BE2C (cell line): ENCODE measurements around the gene IGFBP2.

ENCODE experiments used
- DNase-seq: peaks from one replicate; pipeline ENCODE4 v3.0.0-alpha.2; 2020
- H3K27me3 ChIP-seq: fragments of 250-450 bp; sonication (Bioruptor Pico); 2 replicates; pipeline ENCODE4 v1.5.1; 2020; ENCODE audit warnings: mild to moderate bottlenecking
- H3K36me3 ChIP-seq: fragments of 250-450 bp; sonication (Bioruptor Pico); 2 replicates; pipeline ENCODE4 v1.5.1; 2020; ENCODE audit warnings: mild to moderate bottlenecking
- H3K4me1 ChIP-seq: fragments of 250-450 bp; sonication (Bioruptor Pico); 2 replicates; pipeline ENCODE4 v1.5.1; 2020
- H3K4me3 ChIP-seq: 2 replicates; pipeline ENCODE4 v1.5.1; 2011; ENCODE audit warnings: low read depth, low read length
- H3K9me3 ChIP-seq: fragments of 250-450 bp; sonication (Bioruptor Pico); 2 replicates; pipeline ENCODE4 v1.5.1; 2020
- CTCF ChIP-seq: IDR thresholded peaks from 2 replicates; pipeline ENCODE4 v1.5.1; 2012; ENCODE audit warnings: mild to moderate bottlenecking, low read depth, low read length

Gene IGFBP2

DNA sequence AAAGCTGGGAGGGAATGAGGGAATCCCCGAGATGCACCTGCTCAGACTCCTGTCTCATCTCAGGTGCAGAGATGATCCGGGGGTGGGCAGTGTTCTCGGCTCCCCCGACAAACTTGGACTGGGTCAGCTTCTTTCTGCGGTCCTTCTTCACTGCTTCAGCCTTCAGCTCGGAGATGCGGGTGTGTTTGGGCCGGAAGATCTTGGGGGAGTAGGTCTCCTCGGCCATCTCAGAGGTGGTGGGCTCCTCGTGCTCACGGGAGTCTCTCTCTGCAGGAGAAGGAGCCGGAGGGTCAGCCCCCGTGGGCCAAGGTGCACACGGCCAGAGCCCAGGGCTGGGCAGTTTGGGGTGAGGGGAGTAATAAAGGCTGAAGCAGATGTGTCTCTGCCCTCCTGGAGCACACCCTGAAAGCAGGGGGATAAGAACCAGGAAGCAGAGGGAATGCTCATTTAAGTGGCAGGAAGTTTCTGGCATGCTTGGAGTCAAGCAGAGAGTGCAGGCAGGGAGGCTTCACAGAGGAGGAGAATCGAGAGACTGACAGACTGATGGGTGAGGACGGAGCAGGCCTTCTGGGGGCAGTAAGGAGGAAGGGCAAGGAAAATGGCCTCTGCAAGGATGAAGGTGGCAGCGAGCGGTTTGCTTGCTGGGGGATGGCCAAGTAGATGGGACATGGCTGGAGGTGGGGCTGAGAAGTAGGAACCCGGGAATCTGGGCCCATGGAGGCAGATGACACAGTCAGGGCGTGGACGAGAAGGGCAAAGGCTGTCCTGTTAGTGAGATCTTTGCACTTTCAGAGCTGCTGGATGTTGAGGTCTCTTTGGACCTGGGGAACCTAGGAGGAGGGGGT lies 45.8 kb downstream of the IGFBP2 start:
- DNase-seq, result no peak
- Histone ChIP-seq H3K36me3 (no peaks in the 10 kb centered on the region), H3K4me1 (peaks cover 15% of the 10 kb centered on the region), H3K27me3 (no peaks in the 10 kb centered on the region), H3K4me3 (no peak overlapping the region), H3K9me3 (no peaks in the 10 kb centered on the region)
- TF ChIP-seq CTCF, result no peak

DNA sequence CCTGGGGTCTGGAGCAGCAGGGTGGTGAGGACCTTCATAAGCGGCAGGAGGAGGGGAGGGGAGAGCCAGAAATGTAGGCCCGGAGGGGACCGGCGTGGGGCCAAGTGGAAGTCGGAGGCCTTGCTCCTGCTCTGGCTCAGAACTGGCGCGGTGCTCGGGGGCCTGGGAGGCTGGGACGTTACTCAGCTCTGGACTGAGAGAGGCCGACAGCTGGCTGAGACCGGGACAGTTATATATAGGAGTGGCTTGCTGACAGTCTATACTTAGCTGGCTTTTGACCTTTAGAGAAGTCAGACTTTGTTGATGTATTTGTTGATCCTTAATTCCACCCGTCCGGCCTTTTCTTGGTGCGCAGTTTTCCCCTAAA lies 46.4 kb downstream of the IGFBP2 start:
- Histone ChIP-seq H3K9me3 (no peaks in the 10 kb centered on the region), H3K4me1 (peaks cover 16% of the 10 kb centered on the region), H3K36me3 (no peaks in the 10 kb centered on the region), H3K27me3 (no peaks in the 10 kb centered on the region), H3K4me3 (no peak overlapping the region)
- no peak for DNase-seq
- TF ChIP-seq CTCF, result no peak

- no peak overlapping the region for H3K4me3 ChIP-seq
- H3K36me3 ChIP-seq, result no peaks in the 10 kb centered on the region
- no peak for DNase-seq
- no peak for TF ChIP-seq CTCF
- peaks cover 13% of the 10 kb centered on the region for H3K4me1 ChIP-seq
- H3K27me3 ChIP-seq, result no peaks in the 10 kb centered on the region
- no peaks in the 10 kb centered on the region for H3K9me3 ChIP-seq
Measured at GRCh38 chr2:216680951-216681629, 47.9 kb downstream of the IGFBP2 start.

DNA sequence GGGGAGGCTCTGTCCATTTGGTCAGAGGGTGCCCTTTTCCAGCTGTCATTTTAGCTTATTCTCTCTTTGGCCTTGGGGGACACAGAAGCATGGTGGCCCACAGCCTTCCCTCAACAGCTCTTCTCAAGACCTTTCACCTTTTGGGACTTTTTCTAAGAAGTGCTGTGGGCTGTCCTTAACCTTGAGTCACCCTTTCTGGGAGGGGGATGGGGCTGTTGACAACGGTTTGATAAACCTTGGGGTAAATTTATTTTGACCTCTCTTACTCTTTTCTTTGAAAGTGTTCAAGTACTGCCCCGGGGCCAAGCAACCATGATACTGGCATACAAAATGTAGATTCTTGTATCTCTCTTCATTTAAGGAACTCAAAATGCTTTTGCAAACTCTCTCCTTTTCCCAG lies 48.5 kb downstream of the IGFBP2 start:
- Histone ChIP-seq H3K4me3 (no peak overlapping the region), H3K36me3 (no peaks in the 10 kb centered on the region), H3K9me3 (no peaks in the 10 kb centered on the region), H3K4me1 (peaks cover 11% of the 10 kb centered on the region), H3K27me3 (no peaks in the 10 kb centered on the region)
- no peak for TF ChIP-seq CTCF
- DNase-seq, result no peak

- H3K9me3 ChIP-seq, result no peaks in the 10 kb centered on the region
- no peaks in the 10 kb centered on the region for H3K36me3 ChIP-seq
- TF ChIP-seq CTCF, result no peak
- H3K4me1 ChIP-seq, result peaks cover 13% of the 10 kb centered on the region
- no peak overlapping the region for H3K4me3 ChIP-seq
- H3K27me3 ChIP-seq, result no peaks in the 10 kb centered on the region
- DNase-seq, result no peak
Measured at GRCh38 chr2:216683846-216684245, 50.6 kb downstream of the IGFBP2 start.

GRCh38 chr2:216685327-216685875 lies 52.2 kb downstream of the IGFBP2 start:
- Histone ChIP-seq H3K9me3 (no peaks in the 10 kb centered on the region), H3K36me3 (no peaks in the 10 kb centered on the region), H3K4me3 (no peak overlapping the region), H3K4me1 (peaks cover 28% of the 10 kb centered on the region), H3K27me3 (no peaks in the 10 kb centered on the region)
- no peak for TF ChIP-seq CTCF
- DNase-seq, result no peak
